Testis (tissue), 3 donors: ENCODE results near the gene TET2. TPM values are rescaled to one million over a fixed set of nuclear protein-coding genes. Genes with fewer than 3 reads are reported as not detected.

ENCODE experiments used
- DNase-seq: peaks from one replicate; pipeline ENCODE4 v3.0.0-alpha.2; 2019
- H3K27ac ChIP-seq, 2 donors: fragments of 200-600 bp; sonication (generic); one replicate each; pipeline ENCODE4 v1.5.1; 2019
- H3K27me3 ChIP-seq: fragments of 200-600 bp; sonication (generic); one replicate; pipeline ENCODE4 v1.5.1; 2019
- H3K36me3 ChIP-seq: fragments of 200-600 bp; sonication (generic); one replicate; pipeline ENCODE4 v1.5.1; 2017; ENCODE audit warnings: low read depth; ENCODE audit errors: missing control alignments
- H3K4me1 ChIP-seq: fragments of 200-600 bp; sonication (generic); one replicate; pipeline ENCODE4 v1.5.1; 2019
- H3K4me3 ChIP-seq, 2 donors: fragments of 200-600 bp; sonication (generic); one replicate each; pipeline ENCODE4 v1.5.1; 2017 to 2019
- H3K9me3 ChIP-seq: fragments of 200-600 bp; sonication (generic); one replicate; pipeline ENCODE4 v1.5.1; 2017
- POLR2A ChIP-seq: fragments of 450-650 bp; IDR thresholded peaks from one replicate; pipeline ENCODE4 v1.6.1; 2017; ENCODE audit warnings: antibody characterized with exemption, mild to moderate bottlenecking, moderate library complexity
- WGBS, 2 donors: methylation state at CpG; one replicate each; pipeline ENCODE4 v1.1.5; 2018; 5-methylcytosine and 5-hydroxymethylcytosine counted together
- intact Hi-C: fragments of 100-400 bp; cut with DNase I; formaldehyde crosslinking; loops from one replicate; pipeline ENCODE4 v1.15.1; 2023; ENCODE audit warnings: low total_unique reads
- polyA plus RNA-seq: library from polyadenylated mRNA; stranded (reverse); fragments of 350-450 nt; fragmentation: Illumina TruSeq; extraction: RNeasy Lipid Tissue Mini Kit (QIAGEN cat#74804); gene quantifications from one replicate; pipeline ENCODE4 v1.2.3, GENCODE V29; 2014; ENCODE audit warnings: low read depth, low replicate concordance; ENCODE audit not compliant: insufficient read depth
- total RNA-seq, 2 donors: library from RNA; depleted of rRNA; stranded (reverse); fragments of >200 nt; gene quantifications; one replicate each; pipeline ENCODE4 v1.2.3, GENCODE V29; 2016
- TF ChIP-seq, protein P1 (sequence below), 3 experiments: fragments of 450-650 bp in 2 of 3; fragments of 200-600 bp in 1 of 3; sonication (generic) in 1 of 3; IDR thresholded peaks; one replicate each; pipeline ENCODE4 v1.5.1; 2016 to 2019; ENCODE audit warnings: antibody characterized with exemption in 3 of 3, mild to moderate bottlenecking in 2 of 3, moderate library complexity in 1 of 3

TET2 gene
- total and polyA plus RNA-seq, 3 donors from 2014 or later = 2.8 to 17.5 (median 17.1) TPM

DNA sequence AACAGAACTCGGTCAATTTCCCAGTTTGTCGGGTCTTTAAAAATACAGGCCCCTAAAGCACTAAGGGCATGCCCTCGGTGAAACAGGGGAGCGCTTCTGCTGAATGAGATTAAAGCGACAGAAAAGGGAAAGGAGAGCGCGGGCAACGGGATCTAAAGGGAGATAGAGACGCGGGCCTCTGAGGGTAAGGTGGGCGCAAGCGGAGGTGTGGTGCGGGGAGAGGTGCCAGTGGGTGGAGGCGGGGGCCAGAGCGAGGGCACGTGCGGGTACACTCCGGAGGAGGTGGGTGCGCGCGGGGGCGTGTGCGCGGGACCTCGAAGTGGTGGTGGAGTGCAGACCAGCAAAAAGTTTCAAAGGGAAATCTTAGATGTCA, 787 bp upstream of the TET2 start:
- no peaks in the 10 kb centered on the region for H3K36me3 ChIP-seq
- H3K9me3 ChIP-seq = no peaks in the 10 kb centered on the region
- H3K4me1 ChIP-seq = no peaks in the 10 kb centered on the region
- TF ChIP-seq POLR2A = no peak
- TF ChIP-seq, protein P1, sequence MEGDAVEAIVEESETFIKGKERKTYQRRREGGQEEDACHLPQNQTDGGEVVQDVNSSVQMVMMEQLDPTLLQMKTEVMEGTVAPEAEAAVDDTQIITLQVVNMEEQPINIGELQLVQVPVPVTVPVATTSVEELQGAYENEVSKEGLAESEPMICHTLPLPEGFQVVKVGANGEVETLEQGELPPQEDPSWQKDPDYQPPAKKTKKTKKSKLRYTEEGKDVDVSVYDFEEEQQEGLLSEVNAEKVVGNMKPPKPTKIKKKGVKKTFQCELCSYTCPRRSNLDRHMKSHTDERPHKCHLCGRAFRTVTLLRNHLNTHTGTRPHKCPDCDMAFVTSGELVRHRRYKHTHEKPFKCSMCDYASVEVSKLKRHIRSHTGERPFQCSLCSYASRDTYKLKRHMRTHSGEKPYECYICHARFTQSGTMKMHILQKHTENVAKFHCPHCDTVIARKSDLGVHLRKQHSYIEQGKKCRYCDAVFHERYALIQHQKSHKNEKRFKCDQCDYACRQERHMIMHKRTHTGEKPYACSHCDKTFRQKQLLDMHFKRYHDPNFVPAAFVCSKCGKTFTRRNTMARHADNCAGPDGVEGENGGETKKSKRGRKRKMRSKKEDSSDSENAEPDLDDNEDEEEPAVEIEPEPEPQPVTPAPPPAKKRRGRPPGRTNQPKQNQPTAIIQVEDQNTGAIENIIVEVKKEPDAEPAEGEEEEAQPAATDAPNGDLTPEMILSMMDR (IDR thresholded peaks at IDR 0.05) = no peak
- peak; percentile 40 for DNase-seq
- peak overlapping the region; percentile 85 to 88 for H3K27ac ChIP-seq
- no peaks in the 10 kb centered on the region for H3K27me3 ChIP-seq
- 0 to 1% methylated on average over 25 of the region's 25 CpGs for WGBS, 2 donors
- intact Hi-C loops = no loop called here
- H3K4me3 ChIP-seq = peak overlapping the region; percentile 69 to 80

DNA sequence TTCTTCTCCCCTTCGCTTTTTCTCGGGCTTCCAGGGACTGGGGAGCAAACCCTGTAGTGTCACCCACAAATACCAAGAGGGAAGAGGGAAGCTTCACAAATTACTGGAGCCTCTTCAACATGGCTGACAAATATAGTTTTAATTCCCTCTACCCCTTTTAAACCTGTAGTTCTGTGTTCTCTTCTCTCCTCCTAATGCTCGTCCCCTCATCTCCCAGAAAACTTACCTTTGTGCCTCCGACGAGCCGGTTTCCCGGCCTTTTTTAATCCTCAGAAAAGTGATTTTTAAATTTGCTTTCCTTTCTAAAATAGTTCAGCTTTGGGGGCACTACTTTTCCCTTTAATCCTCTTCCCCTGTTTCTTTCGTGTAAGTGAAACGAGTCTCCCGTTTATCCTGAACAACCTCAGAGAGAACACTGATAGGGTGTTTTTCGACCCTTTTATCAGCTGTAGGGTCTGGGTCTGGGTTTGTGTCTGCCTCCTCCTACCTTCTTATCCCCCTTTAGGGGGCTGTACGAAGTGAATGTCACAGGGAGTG, 408 bp downstream of the TET2 start:
- no peak for TF ChIP-seq POLR2A
- TF ChIP-seq, protein P1 (IDR thresholded peaks at IDR 0.05) = no peak
- Histone ChIP-seq H3K36me3 (no peaks in the 10 kb centered on the region), H3K9me3 (no peaks in the 10 kb centered on the region), H3K27ac (peak overlapping the region; percentile 85 to 88), H3K27me3 (no peaks in the 10 kb centered on the region), H3K4me1 (no peaks in the 10 kb centered on the region), H3K4me3 (peak overlapping the region; percentile 69 to 80)
- DNase-seq = no peak
- WGBS, 2 donors = 0% methylated on average over 12 of the region's 12 CpGs
- intact Hi-C loops = no loop called here

DNA sequence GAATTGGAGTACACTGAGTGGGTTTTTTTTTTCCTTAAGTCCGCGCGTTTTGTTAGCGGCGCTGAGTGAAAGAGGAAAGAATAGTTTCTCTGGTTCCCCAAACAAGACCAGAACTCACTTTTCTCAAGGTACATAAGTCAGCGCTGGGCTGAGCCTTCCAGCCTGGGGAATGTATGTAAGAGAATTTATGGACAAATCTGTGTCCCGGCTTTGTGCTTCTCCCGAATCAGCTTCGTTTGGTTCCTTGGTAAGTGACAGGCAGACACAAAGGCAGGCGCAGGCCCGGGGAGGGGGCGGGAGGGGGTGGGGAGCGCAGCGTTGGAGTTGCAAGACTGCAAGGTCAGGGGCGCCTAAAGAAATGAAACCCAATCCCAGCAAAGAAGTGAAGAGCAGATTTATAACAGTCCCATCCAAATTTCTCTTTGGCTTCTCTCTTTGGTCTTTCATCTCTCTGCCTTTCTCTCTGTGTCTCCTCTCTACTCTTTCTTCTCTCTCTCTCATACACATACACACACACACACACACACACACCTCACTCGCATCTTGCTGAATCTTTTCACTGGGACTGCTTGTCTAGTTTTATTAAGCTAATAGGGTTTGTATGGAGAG, 981 bp downstream of the TET2 start:
- DNase-seq = peak; percentile 55
- WGBS, 2 donors = 0 to 1% methylated on average over 13 to 16 of the region's 16 CpGs
- no peaks in the 10 kb centered on the region for H3K9me3 ChIP-seq
- no peaks in the 10 kb centered on the region for H3K27me3 ChIP-seq
- peak overlapping the region; percentile 85 to 88 for H3K27ac ChIP-seq
- H3K4me1 ChIP-seq = no peaks in the 10 kb centered on the region
- TF ChIP-seq POLR2A = no peak
- TF ChIP-seq, protein P1 (IDR thresholded peaks at IDR 0.05) = no peak
- H3K36me3 ChIP-seq = no peaks in the 10 kb centered on the region
- H3K4me3 ChIP-seq = peak overlapping the region; percentile 69 to 80
- intact Hi-C loops = no loop called here

DNA sequence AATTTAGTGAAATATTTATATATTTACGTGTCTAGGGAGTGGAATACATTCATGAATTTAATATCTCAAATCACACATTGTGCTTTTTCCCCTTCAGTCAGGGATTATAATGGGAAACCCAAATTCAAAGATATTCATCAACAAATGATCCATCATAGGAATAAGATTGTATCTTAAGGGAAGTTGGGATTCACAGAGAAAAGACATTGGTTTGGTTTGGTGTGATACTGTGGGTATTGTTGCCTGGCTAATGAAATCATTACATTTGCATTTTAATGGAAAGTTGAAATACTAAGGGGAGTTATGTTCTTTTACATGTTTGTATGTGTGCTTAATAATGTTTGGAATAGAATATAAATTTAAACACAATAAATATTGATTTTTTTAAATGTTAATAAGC, 1.7 kb downstream of the TET2 start:
- Histone ChIP-seq H3K27ac (no peak overlapping the region), H3K27me3 (no peaks in the 10 kb centered on the region), H3K36me3 (no peaks in the 10 kb centered on the region), H3K9me3 (no peaks in the 10 kb centered on the region), H3K4me3 (no peak overlapping the region), H3K4me1 (no peaks in the 10 kb centered on the region)
- TF ChIP-seq, protein P1 (IDR thresholded peaks at IDR 0.05) = no peak
- TF ChIP-seq POLR2A = no peak
- WGBS, 2 donors = 16 to 48% methylated on average over 1 of the region's 1 CpG
- DNase-seq = no peak
- intact Hi-C loops = no loop called here

DNA sequence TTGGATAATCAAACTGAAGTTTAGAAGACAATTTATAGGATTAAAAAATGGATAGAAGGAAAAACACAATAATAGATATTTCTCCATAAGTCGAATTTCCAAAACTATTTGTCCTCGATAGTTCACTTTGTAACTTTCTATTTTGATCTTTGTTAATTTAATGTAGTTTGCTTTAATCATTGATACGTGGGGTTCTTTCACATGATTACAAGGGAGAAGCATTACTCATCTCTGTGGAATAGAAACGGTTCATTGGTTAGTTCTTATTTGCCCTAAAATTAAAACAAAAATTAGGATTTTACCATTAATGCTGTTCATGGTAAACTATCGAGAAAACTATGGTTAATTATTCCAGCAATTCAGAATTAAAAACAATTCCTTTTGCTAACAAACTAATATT, 2.1 kb downstream of the TET2 start:
- no peaks in the 10 kb centered on the region for H3K9me3 ChIP-seq
- no peaks in the 10 kb centered on the region for H3K4me1 ChIP-seq
- H3K4me3 ChIP-seq = no peak overlapping the region
- intact Hi-C loops = no loop called here
- TF ChIP-seq, protein P1 (IDR thresholded peaks at IDR 0.05) = no peak
- no peak for TF ChIP-seq POLR2A
- H3K27ac ChIP-seq = no peak overlapping the region
- no peak for DNase-seq
- WGBS, 2 donors = 46 to 51% methylated on average over 5 of the region's 5 CpGs
- no peaks in the 10 kb centered on the region for H3K36me3 ChIP-seq
- no peaks in the 10 kb centered on the region for H3K27me3 ChIP-seq
